IPS-20b (cell line): ENCODE data around the gene OR9A4.

Experiments used
- H3K27ac ChIP-seq: one replicate; pipeline ENCODE4 v1.5.1; 2013; ENCODE audit warnings: low read length
- H3K27me3 ChIP-seq: 2 replicates; pipeline ENCODE4 v1.6.1; 2013; ENCODE audit warnings: mild to moderate bottlenecking, low read length, inconsistent platforms; ENCODE audit not compliant: insufficient read depth
- H3K36me3 ChIP-seq: 2 replicates; pipeline ENCODE4 v1.6.1; 2013; ENCODE audit warnings: low read depth, mild to moderate bottlenecking, inconsistent platforms, low read length, moderate library complexity; ENCODE audit not compliant: insufficient read depth
- H3K4me1 ChIP-seq: 2 replicates; pipeline ENCODE4 v1.6.1; 2013; ENCODE audit warnings: mild to moderate bottlenecking, control low read depth, inconsistent platforms, low read length, moderate library complexity; ENCODE audit not compliant: insufficient read depth
- H3K4me3 ChIP-seq: 2 replicates; pipeline ENCODE4 v1.5.1; 2013; ENCODE audit warnings: mild to moderate bottlenecking, low read length, inconsistent platforms
- H3K9ac ChIP-seq: 2 replicates; pipeline ENCODE4 v1.6.1; 2013; ENCODE audit warnings: low read depth, mild to moderate bottlenecking, inconsistent platforms, low read length, moderate library complexity
- H3K9me3 ChIP-seq: 2 replicates; pipeline ENCODE4 v1.6.1; 2013; ENCODE audit warnings: mild to moderate bottlenecking, low read depth, low read length, inconsistent platforms; ENCODE audit not compliant: insufficient read depth

Gene OR9A4

DNA sequence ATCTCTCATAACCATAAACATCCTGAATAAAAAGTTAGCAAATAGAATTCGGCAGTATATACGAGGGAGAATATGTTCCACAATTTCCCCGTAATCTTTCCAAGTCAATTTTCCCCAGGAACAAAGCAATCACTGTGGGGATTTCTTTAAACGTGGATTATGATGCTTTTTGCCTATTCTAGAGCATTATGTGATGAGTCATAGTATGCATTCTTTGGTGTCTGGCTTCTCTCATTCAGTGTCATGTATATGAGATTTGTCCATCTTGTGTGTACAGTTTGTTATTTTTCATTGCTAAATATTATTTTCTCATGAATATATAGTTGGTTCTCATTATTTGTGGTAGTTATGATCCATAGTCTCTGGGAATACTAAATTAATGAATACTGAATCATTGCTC lies 9.9 kb upstream of the OR9A4 start:
- no peaks in the 10 kb centered on the region for H3K27me3 ChIP-seq
- no peak overlapping the region for H3K27ac ChIP-seq
- H3K9ac ChIP-seq = no peak overlapping the region
- H3K36me3 ChIP-seq = no peaks in the 10 kb centered on the region
- no peaks in the 10 kb centered on the region for H3K9me3 ChIP-seq
- no peak overlapping the region for H3K4me3 ChIP-seq
- no peaks in the 10 kb centered on the region for H3K4me1 ChIP-seq

DNA sequence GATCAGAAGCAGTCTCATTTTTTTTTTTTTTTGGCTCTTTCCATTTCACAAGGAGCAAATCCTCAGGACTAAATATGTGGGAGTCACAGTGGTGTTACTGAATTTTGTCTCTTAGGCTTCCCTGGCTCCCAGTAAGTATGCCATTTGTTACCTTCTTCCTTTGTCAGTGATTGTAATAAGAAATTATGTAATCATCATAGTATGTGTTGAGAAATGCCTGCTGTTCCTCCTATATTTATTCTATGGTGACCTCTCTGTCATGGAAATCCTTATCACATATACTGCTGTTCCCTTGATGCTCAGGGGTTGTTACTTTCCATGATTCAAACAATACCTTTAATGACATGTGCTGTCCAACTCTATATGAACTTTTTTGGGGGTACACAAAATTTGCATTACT lies 4.8 kb upstream of the OR9A4 start:
- Histone ChIP-seq H3K9me3 (no peaks in the 10 kb centered on the region), H3K36me3 (no peaks in the 10 kb centered on the region), H3K4me3 (no peak overlapping the region), H3K27me3 (no peaks in the 10 kb centered on the region), H3K27ac (no peak overlapping the region), H3K4me1 (no peaks in the 10 kb centered on the region), H3K9ac (no peak overlapping the region)

DNA sequence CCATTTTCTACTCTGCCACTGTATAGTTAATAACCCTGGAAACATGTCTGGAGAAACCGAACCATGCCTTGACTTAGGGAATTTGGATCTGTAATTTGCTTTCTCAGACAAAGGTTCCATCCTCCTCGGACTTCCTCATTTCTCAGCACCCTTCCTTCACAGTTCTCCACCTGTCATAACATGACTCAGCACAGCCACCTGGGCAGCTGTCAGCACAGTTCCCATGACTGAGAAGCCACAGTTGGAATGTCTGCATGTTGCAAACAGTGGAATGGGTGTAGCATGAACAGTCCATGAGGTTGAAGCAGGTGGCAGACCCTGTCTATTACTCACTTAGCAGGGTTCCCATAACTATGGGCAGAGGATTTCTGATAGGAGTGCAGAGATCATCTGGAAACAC lies 634 bp upstream of the OR9A4 start:
- Histone ChIP-seq H3K27me3 (no peaks in the 10 kb centered on the region), H3K9me3 (no peaks in the 10 kb centered on the region), H3K4me3 (no peak overlapping the region), H3K27ac (no peak overlapping the region), H3K9ac (no peak overlapping the region), H3K4me1 (no peaks in the 10 kb centered on the region), H3K36me3 (no peaks in the 10 kb centered on the region)

DNA sequence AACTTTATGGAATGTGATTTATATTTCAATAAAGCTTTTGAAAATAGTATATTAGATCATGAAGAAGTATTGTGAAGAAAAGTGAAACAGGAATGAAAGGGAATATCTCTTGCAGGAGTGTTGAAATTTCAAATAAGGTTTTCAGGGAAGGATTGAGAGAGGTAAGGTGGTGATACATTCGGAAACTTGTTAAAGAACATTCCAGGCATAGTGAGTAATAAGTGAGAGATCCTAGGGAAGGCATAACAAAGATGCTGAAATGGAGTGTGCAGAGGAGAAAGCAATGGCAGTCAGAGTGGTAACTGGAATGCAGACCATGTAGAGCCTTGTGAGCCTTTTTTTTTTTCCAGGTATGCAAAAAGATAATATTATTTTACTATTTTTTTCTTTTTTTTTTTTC lies 4.1 kb downstream of the OR9A4 start:
- H3K36me3 ChIP-seq = no peaks in the 10 kb centered on the region
- no peaks in the 10 kb centered on the region for H3K9me3 ChIP-seq
- no peaks in the 10 kb centered on the region for H3K27me3 ChIP-seq
- H3K4me3 ChIP-seq = no peak overlapping the region
- H3K9ac ChIP-seq = no peak overlapping the region
- H3K4me1 ChIP-seq = no peaks in the 10 kb centered on the region
- H3K27ac ChIP-seq = no peak overlapping the region

DNA sequence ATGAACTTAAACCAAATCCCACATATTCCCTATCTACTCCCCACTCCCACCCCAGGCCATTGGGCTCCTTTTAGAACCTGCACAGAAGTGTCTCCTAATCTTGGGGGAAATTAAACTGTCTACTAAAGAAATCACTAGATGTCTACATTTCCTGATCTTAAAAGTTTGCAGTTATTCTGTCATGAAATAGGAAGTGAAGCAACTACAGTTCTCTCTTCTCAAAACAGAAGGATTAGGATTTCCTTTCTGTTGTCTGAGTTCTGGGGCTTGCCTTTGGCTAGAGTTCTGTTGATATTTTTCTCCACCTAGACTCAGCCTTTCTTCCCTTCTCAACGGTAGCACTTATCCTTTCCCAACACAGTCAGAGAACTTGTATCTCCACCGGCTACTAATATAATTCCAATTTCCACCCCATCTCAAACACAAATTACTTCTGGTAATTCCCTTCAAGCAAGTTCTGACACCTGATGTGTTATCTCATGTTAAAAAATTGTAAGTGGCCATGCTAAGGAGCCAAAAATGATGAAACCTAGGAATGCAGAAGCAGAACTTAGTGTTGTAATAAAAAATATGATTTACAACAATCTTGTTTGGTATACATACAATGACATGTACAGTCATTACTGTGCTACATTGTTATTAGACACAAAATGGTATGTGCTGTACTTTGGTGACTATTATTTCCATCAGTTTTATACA lies 12.1 kb downstream of the OR9A4 start:
- Histone ChIP-seq H3K4me1 (no peaks in the 10 kb centered on the region), H3K9ac (no peak overlapping the region), H3K27ac (no peak overlapping the region), H3K36me3 (no peaks in the 10 kb centered on the region), H3K27me3 (no peaks in the 10 kb centered on the region), H3K9me3 (no peaks in the 10 kb centered on the region), H3K4me3 (no peak overlapping the region)

DNA sequence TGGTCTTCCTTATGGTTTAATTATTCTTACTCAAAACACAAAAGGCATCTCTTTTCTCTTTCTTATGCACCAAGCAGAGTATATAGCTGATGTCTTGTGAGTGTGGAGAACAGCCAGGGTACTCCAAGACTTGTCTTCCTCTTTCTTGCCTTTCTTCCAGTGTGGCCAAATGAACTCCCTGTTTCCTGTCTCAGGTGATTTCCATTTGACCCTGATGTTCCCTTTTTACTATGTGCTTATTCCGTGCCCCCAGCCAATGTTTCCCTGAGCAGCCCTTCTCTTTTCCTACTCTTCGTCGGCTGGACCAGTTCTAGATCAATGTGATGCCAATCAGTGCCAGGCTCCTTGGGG lies 12.6 kb downstream of the OR9A4 start:
- Histone ChIP-seq H3K36me3 (no peaks in the 10 kb centered on the region), H3K9me3 (no peaks in the 10 kb centered on the region), H3K4me1 (no peaks in the 10 kb centered on the region), H3K9ac (no peak overlapping the region), H3K27me3 (no peaks in the 10 kb centered on the region), H3K4me3 (no peak overlapping the region), H3K27ac (no peak overlapping the region)

DNA sequence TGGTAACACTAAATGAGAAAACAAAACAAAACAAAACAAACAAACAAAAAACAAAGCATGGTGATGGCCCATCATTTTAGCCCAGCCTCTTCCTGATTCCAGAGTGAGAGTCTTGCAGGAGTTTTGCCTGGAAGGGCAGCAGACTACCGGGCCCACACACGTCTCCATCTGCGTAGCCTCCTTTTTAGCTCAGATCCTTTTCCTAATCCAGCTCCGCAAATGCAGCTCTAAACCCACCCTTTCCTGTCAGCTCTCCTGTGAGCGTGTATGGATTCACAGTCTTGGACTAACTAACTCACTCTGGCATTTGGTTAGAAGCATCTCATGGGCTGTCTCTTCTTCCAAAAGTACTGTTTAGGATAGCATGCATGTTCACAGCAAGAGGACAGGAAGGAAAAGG lies 14.0 kb downstream of the OR9A4 start:
- Histone ChIP-seq H3K36me3 (no peaks in the 10 kb centered on the region), H3K27ac (no peak overlapping the region), H3K9ac (no peak overlapping the region), H3K4me3 (no peak overlapping the region), H3K4me1 (no peaks in the 10 kb centered on the region), H3K9me3 (no peaks in the 10 kb centered on the region), H3K27me3 (no peaks in the 10 kb centered on the region)

DNA sequence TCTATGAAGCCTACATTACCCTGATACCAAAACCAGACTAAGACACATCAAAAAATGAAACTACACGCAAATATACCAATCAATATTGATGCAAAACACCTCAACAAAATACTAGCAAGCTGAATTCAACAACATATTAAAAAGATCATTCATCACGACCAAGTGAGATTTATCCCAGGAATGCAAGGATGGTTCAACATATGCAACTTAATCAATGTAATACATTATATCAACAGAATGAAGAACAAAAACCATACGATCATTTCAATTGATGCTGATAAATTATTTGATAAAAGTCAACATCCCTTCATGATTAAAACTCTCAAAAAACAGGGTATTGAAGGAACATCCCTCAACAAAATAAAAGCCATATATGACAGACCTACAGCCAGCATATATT lies 24.9 kb downstream of the OR9A4 start:
- H3K4me1 ChIP-seq = no peaks in the 10 kb centered on the region
- H3K9me3 ChIP-seq = peaks cover 8% of the 10 kb centered on the region; the same call in 1 of the 2 replicates
- no peaks in the 10 kb centered on the region for H3K36me3 ChIP-seq
- H3K27ac ChIP-seq = no peak overlapping the region
- H3K27me3 ChIP-seq = no peaks in the 10 kb centered on the region
- no peak overlapping the region for H3K9ac ChIP-seq
- no peak overlapping the region for H3K4me3 ChIP-seq

DNA sequence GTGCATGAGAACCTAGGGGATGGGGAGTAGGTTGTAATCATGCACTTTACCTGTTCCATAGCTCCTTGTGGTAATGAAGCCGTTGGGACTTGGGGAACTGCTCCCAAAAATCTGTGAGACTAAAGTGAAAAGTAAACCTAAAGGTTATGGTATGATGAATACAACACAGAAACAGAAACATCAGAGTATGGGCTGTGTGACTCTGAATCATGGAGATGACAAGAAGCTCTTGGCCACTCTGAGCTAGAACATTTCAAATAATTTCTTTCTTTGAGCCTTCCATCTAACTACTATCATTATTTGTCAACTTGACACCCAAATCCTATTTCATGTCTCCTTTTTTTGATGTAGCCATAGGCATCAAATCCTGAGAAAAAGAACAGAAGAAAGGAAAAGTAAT lies 27.6 kb downstream of the OR9A4 start:
- no peaks in the 10 kb centered on the region for H3K4me1 ChIP-seq
- no peak overlapping the region for H3K4me3 ChIP-seq
- peaks cover 8% of the 10 kb centered on the region; the same call in 1 of the 2 replicates for H3K9me3 ChIP-seq
- no peaks in the 10 kb centered on the region for H3K27me3 ChIP-seq
- H3K36me3 ChIP-seq = no peaks in the 10 kb centered on the region
- H3K9ac ChIP-seq = no peak overlapping the region
- H3K27ac ChIP-seq = no peak overlapping the region

DNA sequence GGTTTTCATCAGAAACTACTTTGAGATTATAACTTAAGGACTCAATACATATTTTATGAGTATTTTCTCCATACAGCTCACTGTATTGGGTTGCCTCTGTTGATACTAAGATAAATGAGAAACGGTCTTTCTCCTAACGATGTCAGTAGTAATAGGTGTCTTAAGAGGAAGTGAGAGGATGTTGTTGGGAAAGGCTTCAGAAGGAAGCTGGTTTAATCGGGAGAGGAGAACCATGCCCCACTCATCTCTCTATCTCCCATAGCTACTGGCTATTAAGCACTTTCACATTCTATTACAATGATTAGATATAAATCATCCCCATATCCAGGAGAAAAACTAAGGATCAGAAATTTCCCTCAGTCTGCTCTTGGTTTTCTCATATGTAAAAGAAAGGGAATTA lies 28.6 kb downstream of the OR9A4 start:
- peaks cover 8% of the 10 kb centered on the region; the same call in 1 of the 2 replicates for H3K9me3 ChIP-seq
- no peaks in the 10 kb centered on the region for H3K36me3 ChIP-seq
- H3K9ac ChIP-seq = no peak overlapping the region
- no peaks in the 10 kb centered on the region for H3K27me3 ChIP-seq
- no peak overlapping the region for H3K27ac ChIP-seq
- no peaks in the 10 kb centered on the region for H3K4me1 ChIP-seq
- H3K4me3 ChIP-seq = no peak overlapping the region

DNA sequence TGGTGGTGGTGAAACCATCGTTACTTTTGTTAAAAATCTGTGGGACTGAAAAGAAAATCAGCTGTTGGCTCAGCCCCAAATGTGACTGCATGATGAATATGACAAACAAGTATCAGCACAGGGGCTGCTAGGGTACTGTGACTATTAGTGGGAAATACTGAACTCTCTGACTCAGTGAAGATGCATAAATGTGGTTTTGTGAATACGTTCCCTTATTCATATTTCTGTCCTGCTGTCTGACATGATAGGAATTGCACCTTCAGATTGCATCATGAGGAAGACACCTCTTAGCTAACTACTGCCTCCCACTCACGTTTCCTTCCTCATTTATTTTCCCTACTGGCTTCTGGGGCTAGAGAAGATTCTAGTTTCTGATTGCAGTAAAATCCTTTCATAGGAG lies 29.2 kb downstream of the OR9A4 start:
- H3K4me3 ChIP-seq = no peak overlapping the region
- no peaks in the 10 kb centered on the region for H3K36me3 ChIP-seq
- H3K9me3 ChIP-seq = peaks cover 8% of the 10 kb centered on the region; the same call in 1 of the 2 replicates
- H3K27ac ChIP-seq = no peak overlapping the region
- H3K4me1 ChIP-seq = no peaks in the 10 kb centered on the region
- no peaks in the 10 kb centered on the region for H3K27me3 ChIP-seq
- no peak overlapping the region for H3K9ac ChIP-seq

DNA sequence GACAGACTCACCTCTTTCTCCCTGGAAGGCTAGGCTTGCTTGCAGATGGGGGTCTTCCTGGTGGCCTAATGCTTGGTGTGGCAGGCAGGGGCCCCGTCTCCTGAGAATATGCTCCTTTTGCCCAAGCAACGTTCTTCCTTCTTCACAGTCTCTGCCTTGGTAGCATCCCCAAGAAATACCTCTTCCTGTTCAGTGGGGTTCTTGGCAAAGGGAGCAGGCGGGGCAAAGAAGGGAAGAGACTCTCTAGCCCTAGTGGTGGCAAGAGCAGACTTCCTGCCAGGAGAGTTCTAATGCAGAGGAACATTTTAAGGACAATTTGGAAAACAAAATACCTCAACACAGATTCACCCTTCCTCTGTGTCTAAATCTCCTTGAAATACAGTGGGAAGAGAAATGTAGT lies 30.6 kb downstream of the OR9A4 start, which contains the start of gene CLEC5A:
Gene CLEC5A, minus strand, starts transcription at position 179 of the 400 bp plus-strand sequence. CDS start 682 bp downstream, outside the sequence.
- Histone ChIP-seq H3K4me1 (no peaks in the 10 kb centered on the region), H3K27me3 (no peaks in the 10 kb centered on the region), H3K9ac (no peak within 1 kb of the TSS), H3K27ac (no peak within 1 kb of the TSS), H3K4me3 (no peak within 1 kb of the TSS), H3K9me3 (no peaks in the 10 kb centered on the region), H3K36me3 (no peaks in the 10 kb centered on the region)
